ENCODE measurements around the gene WNT3.
"Not testable (repeated sequence)": the region's sequence is repeated elsewhere in the genome, so short reads cannot be mapped to it uniquely, and the experiment has no call there.

WNT3 gene

GRCh38 chr17:46788300-46788699, 30.2 kb downstream of the WNT3 start:
- DNase-seq (ENCODE audit: extremely low read depth in 1 of 2, low read depth in 1 of 2), result no peak

- no peak for DNase-seq (ENCODE audit: extremely low read depth in 1 of 2, low read depth in 1 of 2)
Observed at GRCh38 chr17:46787478-46787877, 31.0 kb downstream of the WNT3 start.

- no peak for DNase-seq (ENCODE audit: extremely low read depth in 1 of 2, low read depth in 1 of 2)
Observed at GRCh38 chr17:46785696-46786095, 32.8 kb downstream of the WNT3 start.

- no peak for DNase-seq (ENCODE audit: extremely low read depth in 1 of 2, low read depth in 1 of 2)
Observed at GRCh38 chr17:46783031-46783593, 35.4 kb downstream of the WNT3 start.

GRCh38 chr17:46782250-46782953, 36.1 kb downstream of the WNT3 start:
- DNase-seq (ENCODE audit: extremely low read depth in 1 of 2, low read depth in 1 of 2), result no peak

- DNase-seq (ENCODE audit: extremely low read depth in 1 of 2, low read depth in 1 of 2), result no peak
Observed at GRCh38 chr17:46780003-46780373, 38.5 kb downstream of the WNT3 start.

GRCh38 chr17:46777943-46778915, 40.3 kb downstream of the WNT3 start:
- no peak for DNase-seq (ENCODE audit: extremely low read depth in 1 of 2, low read depth in 1 of 2)

- DNase-seq (ENCODE audit: extremely low read depth in 1 of 2, low read depth in 1 of 2), result no peak
Observed at GRCh38 chr17:46776298-46777005, 42.0 kb downstream of the WNT3 start.

GRCh38 chr17:46774108-46774737, 44.3 kb downstream of the WNT3 start:
- no peak for DNase-seq (ENCODE audit: extremely low read depth in 1 of 2, low read depth in 1 of 2)

GRCh38 chr17:46773676-46774075, 44.8 kb downstream of the WNT3 start:
- DNase-seq (ENCODE audit: extremely low read depth in 1 of 2, low read depth in 1 of 2), result no peak

GRCh38 chr17:46773221-46773605, 45.3 kb downstream of the WNT3 start:
- no peak for DNase-seq (ENCODE audit: extremely low read depth in 1 of 2, low read depth in 1 of 2)

GRCh38 chr17:46772475-46773220, 45.8 kb downstream of the WNT3 start:
- DNase-seq (ENCODE audit: extremely low read depth in 1 of 2, low read depth in 1 of 2), result no peak

GRCh38 chr17:46771561-46772474, 46.7 kb downstream of the WNT3 start:
- no peak for DNase-seq (ENCODE audit: extremely low read depth in 1 of 2, low read depth in 1 of 2)

- no peak for DNase-seq (ENCODE audit: extremely low read depth in 1 of 2, low read depth in 1 of 2)
Observed at GRCh38 chr17:46770818-46771560, 47.5 kb downstream of the WNT3 start.

- no peak for DNase-seq (ENCODE audit: extremely low read depth in 1 of 2, low read depth in 1 of 2)
Observed at GRCh38 chr17:46770439-46770817, 48.1 kb downstream of the WNT3 start.

GRCh38 chr17:46769531-46770438, 48.7 kb downstream of the WNT3 start:
- DNase-seq (ENCODE audit: extremely low read depth in 1 of 2, low read depth in 1 of 2), result no peak

- DNase-seq (ENCODE audit: extremely low read depth in 1 of 2, low read depth in 1 of 2), result not testable (repeated sequence)
Observed at GRCh38 chr17:46768896-46769295, 49.6 kb downstream of the WNT3 start.
